SK-N-SH (cell line): ENCODE data around the gene CPN1. TPM values are rescaled to one million over a fixed set of nuclear protein-coding genes. Genes with fewer than 3 reads are reported as not detected.

Source experiments
- CTCF ChIA-PET: fragments of 300-600, 350-600 bp; formaldehyde crosslinking; extraction: SDS; loops from one replicate; lab custom pipeline; 2021; lab: Yijun Ruan, JAX
- POLR2A ChIA-PET: fragments of 350-600 bp; sonication (Branson Sonifier 250); formaldehyde crosslinking; extraction: SDS; loops from one replicate; lab custom pipeline; 2020; ENCODE audit warnings: antibody characterized with exemption, inconsistent platforms; lab: Yijun Ruan, JAX
- DNase-seq: peaks from one replicate; pipeline ENCODE4 v3.0.0; 2012
- H2AFZ ChIP-seq: fragments of 200-600 bp; sonication (generic); 2 replicates; pipeline ENCODE4 v1.8.1; 2016; ENCODE audit warnings: antibody characterized with exemption, mild to moderate bottlenecking, low read depth
- H3F3A ChIP-seq: fragments of 200-600 bp; sonication (generic); replicated peaks from 2 replicates; pipeline ENCODE3; 2016; ENCODE audit warnings: antibody characterized with exemption, mild to moderate bottlenecking; ENCODE audit not compliant: insufficient read depth
- H3K27ac ChIP-seq, 2 experiments: fragments of 200-500 bp in 1 of 2; fragments of 200-600 bp in 1 of 2; sonication (Bioruptor generic) in 1 of 2; sonication (generic), shearing (Covaris generic) in 1 of 2; 2 replicates each; pipeline versions ENCODE4 v1.5.1 to v1.6.1; 2014 to 2016; ENCODE audit warnings: low read depth in 2 of 2, inconsistent platforms in 1 of 2, low read length in 1 of 2, mild to moderate bottlenecking in 1 of 2, mixed read lengths in 1 of 2
- H3K27me3 ChIP-seq: fragments of 200-600 bp; sonication (generic), shearing (Covaris generic); 2 replicates; pipeline ENCODE4 v1.6.1; 2016; ENCODE audit warnings: mixed run types; ENCODE audit not compliant: insufficient read depth
- H3K36me3 ChIP-seq, 2 experiments: fragments of 200-500 bp in 1 of 2; fragments of 200-600 bp in 1 of 2; sonication (Bioruptor generic) in 1 of 2; sonication (generic) in 1 of 2; replicated peaks in 1 of 2; 2 replicates each; pipeline versions ENCODE3 to v1.5.1; 2014 to 2016; ENCODE audit warnings: low read length in 1 of 2, mild to moderate bottlenecking in 1 of 2; ENCODE audit not compliant: insufficient read depth in 2 of 2, control insufficient read depth in 1 of 2
- H3K4me1 ChIP-seq, 2 experiments: fragments of 200-500 bp in 1 of 2; fragments of 200-600 bp in 1 of 2; sonication (Bioruptor generic) in 1 of 2; sonication (generic), shearing (Covaris generic) in 1 of 2; 2 replicates each; pipeline versions ENCODE4 v1.5.1 to v1.6.1; 2014 to 2016; ENCODE audit warnings: low read depth in 1 of 2, low read length in 1 of 2, mixed run types in 1 of 2; ENCODE audit not compliant: insufficient read depth in 2 of 2, control insufficient read depth in 1 of 2
- H3K4me2 ChIP-seq: fragments of 200-600 bp; sonication (generic), shearing (Covaris generic); 2 replicates; pipeline ENCODE4 v1.6.1; 2017; ENCODE audit warnings: mixed run types
- H3K4me3 ChIP-seq, 2 experiments: fragments of 200-500 bp in 1 of 2; fragments of 200-600 bp in 1 of 2; sonication (Bioruptor generic) in 1 of 2; sonication (generic), shearing (Covaris generic) in 1 of 2; 2 replicates each; pipeline versions ENCODE4 v1.5.1 to v1.8.1; 2014 to 2016; ENCODE audit warnings: low read depth in 2 of 2, inconsistent platforms in 1 of 2, low read length in 1 of 2, mild to moderate bottlenecking in 1 of 2, mixed read lengths in 1 of 2, moderate library complexity in 1 of 2
- H3K79me2 ChIP-seq: fragments of 200-600 bp; sonication (generic); 2 replicates; pipeline ENCODE4 v1.8.1; 2017; ENCODE audit warnings: mild to moderate bottlenecking; ENCODE audit not compliant: insufficient read depth
- H3K9ac ChIP-seq: fragments of 200-600 bp; sonication (generic); 2 replicates; pipeline ENCODE4 v1.6.1; 2017; ENCODE audit warnings: mixed run types
- H3K9me2 ChIP-seq: fragments of 200-600 bp; sonication (generic); 2 replicates; pipeline ENCODE4 v1.6.1; 2017; ENCODE audit warnings: mixed run types
- H3K9me3 ChIP-seq: fragments of 200-600 bp; sonication (generic); 2 replicates; pipeline ENCODE4 v1.6.1; 2017; ENCODE audit warnings: mixed run types, mild to moderate bottlenecking, moderate library complexity
- H4K20me1 ChIP-seq: fragments of 200-600 bp; sonication (generic); 2 replicates; pipeline ENCODE4 v1.6.1; 2017; ENCODE audit warnings: mild to moderate bottlenecking, mixed run types; ENCODE audit not compliant: insufficient read depth
- GATA2 ChIP-seq: sonication (generic); formaldehyde crosslinking; IDR thresholded peaks from 2 replicates; pipeline ENCODE4 v1.5.0; 2020; ENCODE audit warnings: mild to moderate bottlenecking, missing genetic modification reagents
- PBX3 ChIP-seq: IDR thresholded peaks from 2 replicates; pipeline ENCODE4; 2012
- RAD21 ChIP-seq: IDR thresholded peaks from 2 replicates; pipeline ENCODE4 v1.6.1; 2012; ENCODE audit warnings: mild to moderate bottlenecking, low read length
- RCOR1 ChIP-seq: fragments of 150-350 bp; IDR thresholded peaks from 2 replicates; pipeline ENCODE4 v1.6.1; 2017; ENCODE audit warnings: antibody characterized with exemption, low read length
- SIN3A ChIP-seq: IDR thresholded peaks from 2 replicates; pipeline ENCODE4 v1.6.1; 2012; ENCODE audit warnings: low read depth, mild to moderate bottlenecking, low read length, moderate library complexity, borderline replicate concordance
- USF2 ChIP-seq: fragments of 150-350 bp; IDR thresholded peaks from 2 replicates; pipeline ENCODE4 v1.6.1; 2017; ENCODE audit warnings: antibody characterized with exemption, low read length, low read depth, borderline replicate concordance
- WGBS: methylation state at CpG from one replicate; pipeline ENCODE4 v1.1.6; 2017; ENCODE audit warnings: low lambda C conversion rate; 5-methylcytosine and 5-hydroxymethylcytosine counted together
- polyA plus RNA-seq, 3 experiments: library from polyadenylated mRNA; depleted of rRNA; stranded (reverse); fragments of >200 nt; gene quantifications; 2 replicates each; pipeline ENCODE4 v1.2.3, GENCODE V29; 2012
- TF ChIP-seq, protein P1 (sequence below): fragments of 200-600 bp; sonication (generic); IDR thresholded peaks from 2 replicates; pipeline ENCODE4 v1.6.1; 2017; ENCODE audit warnings: antibody characterized with exemption, mild to moderate bottlenecking, moderate library complexity
- TF ChIP-seq, protein P2 (sequence below): fragments of 150-350 bp; IDR thresholded peaks from 2 replicates; pipeline ENCODE4 v1.6.1; 2016; ENCODE audit warnings: mild to moderate bottlenecking, low read depth, low read length

Gene CPN1
- polyA plus RNA-seq, 1 of the 3 experiments (the other 2 are of a cell fraction), result not detected

DNA sequence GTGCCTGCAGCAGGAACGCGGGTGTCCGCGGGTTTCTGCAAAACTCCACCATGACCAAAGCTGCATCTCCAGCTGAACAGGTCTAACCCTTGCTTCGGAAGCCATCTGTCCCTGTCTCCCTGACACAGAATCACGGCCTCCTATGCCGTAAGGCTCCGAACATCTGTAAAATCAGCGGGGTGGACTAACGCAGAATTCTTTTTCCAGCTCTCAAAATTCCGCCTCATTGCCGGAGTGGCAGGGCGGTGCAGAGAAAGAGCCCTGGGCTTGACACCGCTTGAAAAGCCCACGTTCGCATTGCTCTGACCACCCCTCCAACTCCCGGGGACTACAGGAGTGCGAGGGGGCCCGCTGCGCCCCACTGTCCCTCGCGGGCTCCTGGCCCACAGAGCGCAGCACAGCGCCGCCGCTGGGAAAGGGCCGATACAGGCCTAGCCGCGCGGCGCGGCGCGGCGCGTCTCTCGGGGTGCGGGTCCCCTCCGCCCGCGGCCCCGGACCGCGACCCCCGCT is 72.3 kb downstream of the CPN1 start:
- POLR2A ChIA-PET, result no interaction called here
- no peak overlapping the region for H2AFZ ChIP-seq
- H3K4me1 ChIP-seq, result peaks cover 12 to 13% of the 10 kb centered on the region in 2 experiments
- H3K4me2 ChIP-seq, result peak overlapping the region; percentile 90
- no peaks in the 10 kb centered on the region for H3K27me3 ChIP-seq
- no peaks in the 10 kb centered on the region for H3K9me2 ChIP-seq
- whole genome bisulfite sequencing, result 0% methylated on average over 16 of the region's 45 CpGs
- TF ChIP-seq, protein P1, sequence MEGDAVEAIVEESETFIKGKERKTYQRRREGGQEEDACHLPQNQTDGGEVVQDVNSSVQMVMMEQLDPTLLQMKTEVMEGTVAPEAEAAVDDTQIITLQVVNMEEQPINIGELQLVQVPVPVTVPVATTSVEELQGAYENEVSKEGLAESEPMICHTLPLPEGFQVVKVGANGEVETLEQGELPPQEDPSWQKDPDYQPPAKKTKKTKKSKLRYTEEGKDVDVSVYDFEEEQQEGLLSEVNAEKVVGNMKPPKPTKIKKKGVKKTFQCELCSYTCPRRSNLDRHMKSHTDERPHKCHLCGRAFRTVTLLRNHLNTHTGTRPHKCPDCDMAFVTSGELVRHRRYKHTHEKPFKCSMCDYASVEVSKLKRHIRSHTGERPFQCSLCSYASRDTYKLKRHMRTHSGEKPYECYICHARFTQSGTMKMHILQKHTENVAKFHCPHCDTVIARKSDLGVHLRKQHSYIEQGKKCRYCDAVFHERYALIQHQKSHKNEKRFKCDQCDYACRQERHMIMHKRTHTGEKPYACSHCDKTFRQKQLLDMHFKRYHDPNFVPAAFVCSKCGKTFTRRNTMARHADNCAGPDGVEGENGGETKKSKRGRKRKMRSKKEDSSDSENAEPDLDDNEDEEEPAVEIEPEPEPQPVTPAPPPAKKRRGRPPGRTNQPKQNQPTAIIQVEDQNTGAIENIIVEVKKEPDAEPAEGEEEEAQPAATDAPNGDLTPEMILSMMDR, result peak; percentile 48
- no peak for TF ChIP-seq RCOR1
- TF ChIP-seq, protein P2, sequence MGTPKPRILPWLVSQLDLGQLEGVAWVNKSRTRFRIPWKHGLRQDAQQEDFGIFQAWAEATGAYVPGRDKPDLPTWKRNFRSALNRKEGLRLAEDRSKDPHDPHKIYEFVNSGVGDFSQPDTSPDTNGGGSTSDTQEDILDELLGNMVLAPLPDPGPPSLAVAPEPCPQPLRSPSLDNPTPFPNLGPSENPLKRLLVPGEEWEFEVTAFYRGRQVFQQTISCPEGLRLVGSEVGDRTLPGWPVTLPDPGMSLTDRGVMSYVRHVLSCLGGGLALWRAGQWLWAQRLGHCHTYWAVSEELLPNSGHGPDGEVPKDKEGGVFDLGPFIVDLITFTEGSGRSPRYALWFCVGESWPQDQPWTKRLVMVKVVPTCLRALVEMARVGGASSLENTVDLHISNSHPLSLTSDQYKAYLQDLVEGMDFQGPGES, result no peak
- peak overlapping the region; percentile 79 to 93 for H3K4me3 ChIP-seq
- H3K79me2 ChIP-seq, result peaks cover 48% of the 10 kb centered on the region
- no peaks in the 10 kb centered on the region for H4K20me1 ChIP-seq
- H3K9ac ChIP-seq, result peak overlapping the region; percentile 77
- no peaks in the 10 kb centered on the region for H3K9me3 ChIP-seq
- no peak for DNase-seq
- H3F3A ChIP-seq, result peaks cover 40% of the 10 kb centered on the region
- CTCF ChIA-PET, result interaction anchor here (0.6 to 5.0 kb wide), 58 partner anchors 9 to 388 kb away, joined by 3 to 64 read pairs (median 4); no protein-coding TSS in a partner anchor
- H3K27ac ChIP-seq, result peak overlapping the region; percentile 50 to 99; a peak in 3 of 4 replicates
- no peaks in the 10 kb centered on the region for H3K36me3 ChIP-seq

GRCh38 chr10:100008708-100009282 is 72.9 kb downstream of the CPN1 start:
- Histone ChIP-seq H4K20me1 (no peaks in the 10 kb centered on the region), H3K36me3 (no peaks in the 10 kb centered on the region), H3K79me2 (peaks cover 54% of the 10 kb centered on the region), H3K27me3 (no peaks in the 10 kb centered on the region), H2AFZ (no peak overlapping the region), H3K27ac (peak overlapping the region; percentile 50 to 99; a peak in 3 of 4 replicates), H3K4me2 (peak overlapping the region; percentile 90), H3K9me3 (no peaks in the 10 kb centered on the region), H3K9ac (peak overlapping the region; percentile 77), H3F3A (peaks cover 41% of the 10 kb centered on the region), H3K4me3 (peak overlapping the region; percentile 79 to 93), H3K9me2 (no peaks in the 10 kb centered on the region), H3K4me1 (peaks cover 13 to 14% of the 10 kb centered on the region in 2 experiments)
- CTCF ChIA-PET, result interaction anchor here (0.7 to 5.0 kb wide), 43 partner anchors 10 to 269 kb away, joined by 3 to 64 read pairs (median 5); no protein-coding TSS in a partner anchor
- TF ChIP-seq PBX3 (no peak), GATA2 (CRISPR knock-in tag) (no peak), USF2 (no peak), RAD21 (no peak), SIN3A (no peak)
- 12% methylated on average over 9 of the region's 9 CpGs for WGBS
- POLR2A ChIA-PET, result no interaction called here
- DNase-seq, result no peak
